HFFc6 (cell line): ENCODE data around the gene PFDN5. TPM values are rescaled to one million over a fixed set of nuclear protein-coding genes. Genes with fewer than 3 reads are reported as not detected.

ENCODE experiments used
- DNase-seq: peaks from one replicate; pipeline ENCODE4 v3.0.0-alpha.2; 2018
- H3K27ac Mint-ChIP-seq: 2 replicates; pipeline ENCODE4 v1.8.0; 2020; ENCODE audit warnings: mild to moderate bottlenecking, mixed read lengths
- H3K27me3 Mint-ChIP-seq: 2 replicates; pipeline ENCODE4 v1.8.0; 2021; ENCODE audit warnings: mild to moderate bottlenecking, moderate library complexity, mixed read lengths; ENCODE audit not compliant: insufficient read depth
- H3K36me3 Mint-ChIP-seq: 2 replicates; pipeline ENCODE4 v1.8.0; 2021; ENCODE audit warnings: low read depth, mixed read lengths
- H3K4me1 Mint-ChIP-seq: 2 replicates; pipeline ENCODE4 v1.8.0; 2020; ENCODE audit warnings: low read depth, mixed read lengths
- H3K4me3 Mint-ChIP-seq: 2 replicates; pipeline ENCODE4 v1.8.0; 2020; ENCODE audit warnings: mild to moderate bottlenecking, moderate library complexity, mixed read lengths
- H3K9me3 Mint-ChIP-seq: 2 replicates; pipeline ENCODE4 v1.8.0; 2020; ENCODE audit warnings: mild to moderate bottlenecking, mixed read lengths
- total RNA-seq, 6 experiments: library from RNA; stranded (reverse); fragmentation: NEBNext Ultra II Directional; extraction: Animal tissue kit (Norgen Biotek cat#: 25700); gene quantifications; 2 replicates in 1 of 6; 3 replicates in 5 of 6; pipeline ENCODE4 v1.2.3, GENCODE V29; 2021
- TF ChIP-seq, protein P1 (sequence below): fragments of 200-600 bp; sonication (generic); IDR thresholded peaks from 2 replicates; pipeline ENCODE4 v1.5.0; 2021; ENCODE audit warnings: antibody characterized with exemption, mild to moderate bottlenecking

The PFDN5 gene
- total RNA-seq, 6 experiments from 2014 or later: 502 to 568 (median 534) TPM

DNA sequence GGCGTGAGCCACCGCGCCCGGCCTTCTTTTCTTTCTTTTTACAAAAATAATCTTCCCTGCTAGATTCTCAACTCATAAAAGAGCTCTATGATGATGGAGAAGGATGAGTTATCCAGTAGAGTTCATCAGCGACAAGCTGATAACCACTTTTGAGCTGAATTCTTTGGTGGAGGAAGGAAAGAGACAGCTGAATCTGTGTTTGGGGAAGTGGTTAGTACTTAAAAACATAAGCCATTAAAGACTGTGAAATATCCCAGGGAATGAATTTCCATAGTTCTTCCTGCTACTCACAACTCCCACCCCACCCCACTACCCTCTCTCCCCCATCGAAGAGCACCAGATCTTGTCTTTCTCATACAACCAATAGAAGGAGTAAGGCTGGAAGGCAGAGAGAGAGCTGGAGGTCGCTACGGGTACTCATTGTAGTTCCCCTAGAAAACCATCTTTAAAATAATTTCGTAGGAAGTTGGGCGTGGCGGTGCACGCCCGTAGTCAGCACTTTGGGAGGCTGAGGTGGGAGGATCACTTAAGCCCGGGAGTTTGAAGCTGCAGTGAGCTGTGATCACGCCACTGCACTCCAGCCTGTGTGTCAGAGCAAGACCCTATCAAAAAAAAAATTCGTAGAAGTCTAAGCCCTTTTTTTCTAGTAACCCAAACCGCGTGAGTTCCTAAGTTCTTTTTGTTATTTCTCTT, 27.9 kb upstream of the PFDN5 start:
- peaks cover 8% of the 10 kb centered on the region; the same call in 1 of the 2 replicates for H3K36me3 Mint-ChIP-seq
- H3K4me3 Mint-ChIP-seq: peak overlapping the region; percentile 98
- no peak for DNase-seq
- peaks cover 2% of the 10 kb centered on the region for H3K27me3 Mint-ChIP-seq
- H3K4me1 Mint-ChIP-seq: peaks cover 41% of the 10 kb centered on the region
- TF ChIP-seq, protein P1, sequence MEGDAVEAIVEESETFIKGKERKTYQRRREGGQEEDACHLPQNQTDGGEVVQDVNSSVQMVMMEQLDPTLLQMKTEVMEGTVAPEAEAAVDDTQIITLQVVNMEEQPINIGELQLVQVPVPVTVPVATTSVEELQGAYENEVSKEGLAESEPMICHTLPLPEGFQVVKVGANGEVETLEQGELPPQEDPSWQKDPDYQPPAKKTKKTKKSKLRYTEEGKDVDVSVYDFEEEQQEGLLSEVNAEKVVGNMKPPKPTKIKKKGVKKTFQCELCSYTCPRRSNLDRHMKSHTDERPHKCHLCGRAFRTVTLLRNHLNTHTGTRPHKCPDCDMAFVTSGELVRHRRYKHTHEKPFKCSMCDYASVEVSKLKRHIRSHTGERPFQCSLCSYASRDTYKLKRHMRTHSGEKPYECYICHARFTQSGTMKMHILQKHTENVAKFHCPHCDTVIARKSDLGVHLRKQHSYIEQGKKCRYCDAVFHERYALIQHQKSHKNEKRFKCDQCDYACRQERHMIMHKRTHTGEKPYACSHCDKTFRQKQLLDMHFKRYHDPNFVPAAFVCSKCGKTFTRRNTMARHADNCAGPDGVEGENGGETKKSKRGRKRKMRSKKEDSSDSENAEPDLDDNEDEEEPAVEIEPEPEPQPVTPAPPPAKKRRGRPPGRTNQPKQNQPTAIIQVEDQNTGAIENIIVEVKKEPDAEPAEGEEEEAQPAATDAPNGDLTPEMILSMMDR: no peak
- H3K27ac Mint-ChIP-seq: peak overlapping the region; percentile 88
- no peaks in the 10 kb centered on the region for H3K9me3 Mint-ChIP-seq

DNA sequence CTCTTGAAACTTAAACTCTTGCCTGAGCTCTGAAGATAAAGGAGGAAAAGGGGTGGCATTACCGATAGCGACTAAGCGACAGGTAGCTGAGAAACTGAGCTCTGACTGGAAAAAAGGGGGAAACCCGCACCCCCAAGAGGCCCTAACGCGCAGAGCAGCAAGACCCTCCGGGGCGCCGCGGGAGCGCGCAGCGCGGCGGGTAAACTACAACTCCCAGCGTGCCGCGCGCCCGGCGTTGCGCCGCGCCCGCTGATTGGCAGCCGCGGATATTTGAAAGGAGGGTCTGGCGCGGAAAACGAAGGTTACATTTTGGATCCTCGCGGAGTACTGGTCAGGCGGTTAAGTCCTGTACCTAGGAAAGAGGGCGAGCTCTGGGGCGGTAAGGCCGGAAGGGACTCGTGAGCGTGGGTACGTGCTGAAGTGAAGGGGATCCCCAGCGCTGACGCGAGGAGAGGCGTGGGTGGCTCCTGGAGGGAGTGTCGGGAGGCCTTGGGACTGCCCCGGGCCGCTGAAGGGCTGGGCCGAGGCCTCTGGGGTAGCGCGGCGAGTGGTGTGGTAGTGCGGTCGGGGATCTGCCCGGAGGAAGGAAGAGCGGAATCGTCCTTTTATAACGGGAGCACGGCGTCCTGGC, 27.2 kb upstream of the PFDN5 start, which contains the start of gene ESPL1:
TSS of gene ESPL1 (plus strand) at position 301 of the 631 bp plus-strand sequence. CDS start 468 bp downstream, outside the sequence.
- peaks cover 2% of the 10 kb centered on the region for H3K27me3 Mint-ChIP-seq
- H3K4me1 Mint-ChIP-seq: peaks cover 41% of the 10 kb centered on the region
- peak; percentile 38 for DNase-seq
- no peaks in the 10 kb centered on the region for H3K9me3 Mint-ChIP-seq
- H3K4me3 Mint-ChIP-seq: peak within 1 kb of the TSS; percentile 98
- H3K27ac Mint-ChIP-seq: peak within 1 kb of the TSS; percentile 88
- TF ChIP-seq, protein P1: peak; percentile 39
- peaks cover 8% of the 10 kb centered on the region; the same call in 1 of the 2 replicates for H3K36me3 Mint-ChIP-seq

DNA sequence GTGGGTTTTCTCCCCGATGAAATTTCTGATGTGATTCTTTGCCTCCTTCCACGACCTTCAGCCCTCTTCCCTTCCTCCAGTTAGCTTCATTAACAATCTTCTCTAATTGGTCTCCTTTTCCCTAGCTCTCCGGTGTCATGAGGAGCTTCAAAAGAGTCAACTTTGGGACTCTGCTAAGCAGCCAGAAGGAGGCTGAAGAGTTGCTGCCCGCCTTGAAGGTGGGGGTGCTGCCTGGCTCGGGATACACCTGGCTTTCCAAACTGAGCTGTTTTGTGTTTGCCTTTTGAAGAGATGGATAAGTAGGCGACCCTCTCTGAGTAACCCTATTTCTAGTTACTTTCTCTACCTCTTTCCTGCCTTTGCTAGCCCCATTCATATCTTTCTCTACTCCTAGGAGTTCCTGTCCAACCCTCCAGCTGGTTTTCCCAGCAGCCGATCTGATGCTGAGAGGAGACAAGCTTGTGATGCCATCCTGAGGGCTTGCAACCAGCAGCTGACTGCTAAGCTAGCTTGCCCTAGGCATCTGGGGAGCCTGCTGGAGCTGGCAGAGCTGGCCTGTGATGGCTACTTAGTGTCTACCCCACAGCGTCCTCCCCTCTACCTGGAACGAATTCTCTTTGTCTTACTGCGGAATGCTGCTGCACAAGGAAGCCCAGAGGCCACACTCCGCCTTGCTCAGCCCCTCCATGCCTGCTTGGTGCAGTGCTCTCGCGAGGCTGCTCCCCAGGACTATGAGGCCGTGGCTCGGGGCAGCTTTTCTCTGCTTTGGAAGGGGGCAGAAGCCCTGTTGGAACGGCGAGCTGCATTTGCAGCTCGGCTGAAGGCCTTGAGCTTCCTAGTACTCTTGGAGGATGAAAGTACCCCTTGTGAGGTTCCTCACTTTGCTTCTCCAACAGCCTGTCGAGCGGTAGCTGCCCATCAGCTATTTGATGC, 26.4 kb upstream of the PFDN5 start:
- TF ChIP-seq, protein P1: no peak
- DNase-seq: peak; percentile 17
- H3K4me3 Mint-ChIP-seq: peak overlapping the region; percentile 98
- peaks cover 2% of the 10 kb centered on the region for H3K27me3 Mint-ChIP-seq
- H3K4me1 Mint-ChIP-seq: peaks cover 41% of the 10 kb centered on the region
- H3K27ac Mint-ChIP-seq: peak overlapping the region; percentile 88
- peaks cover 8% of the 10 kb centered on the region; the same call in 1 of the 2 replicates for H3K36me3 Mint-ChIP-seq
- H3K9me3 Mint-ChIP-seq: no peaks in the 10 kb centered on the region

DNA sequence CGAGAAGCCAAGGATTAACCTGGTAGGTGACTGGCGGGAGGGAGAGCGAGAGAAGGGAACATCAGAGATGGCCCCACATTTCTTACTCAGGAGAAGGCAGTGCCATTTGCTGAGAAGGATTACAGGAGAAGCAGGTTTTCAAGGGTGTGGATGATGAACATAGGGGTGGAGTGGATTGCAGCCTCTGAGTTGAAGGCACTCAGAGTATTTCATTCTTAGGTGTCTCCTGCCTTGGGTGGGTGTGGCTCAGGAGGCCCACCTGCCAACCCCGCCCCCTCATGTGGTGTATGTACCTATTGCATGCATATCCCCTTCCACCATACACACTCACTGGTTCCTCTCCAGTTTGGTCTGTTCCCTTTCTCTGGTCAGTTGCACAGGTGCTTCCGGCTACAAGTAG, 20.9 kb upstream of the PFDN5 start:
- H3K36me3 Mint-ChIP-seq: peaks cover 13% of the 10 kb centered on the region; the same call in 1 of the 2 replicates
- H3K4me1 Mint-ChIP-seq: peaks cover 13% of the 10 kb centered on the region
- H3K9me3 Mint-ChIP-seq: no peaks in the 10 kb centered on the region
- no peak overlapping the region for H3K27ac Mint-ChIP-seq
- TF ChIP-seq, protein P1: no peak
- H3K4me3 Mint-ChIP-seq: no peak overlapping the region
- DNase-seq: no peak
- no peaks in the 10 kb centered on the region; the same call in 1 of the 2 replicates for H3K27me3 Mint-ChIP-seq

DNA sequence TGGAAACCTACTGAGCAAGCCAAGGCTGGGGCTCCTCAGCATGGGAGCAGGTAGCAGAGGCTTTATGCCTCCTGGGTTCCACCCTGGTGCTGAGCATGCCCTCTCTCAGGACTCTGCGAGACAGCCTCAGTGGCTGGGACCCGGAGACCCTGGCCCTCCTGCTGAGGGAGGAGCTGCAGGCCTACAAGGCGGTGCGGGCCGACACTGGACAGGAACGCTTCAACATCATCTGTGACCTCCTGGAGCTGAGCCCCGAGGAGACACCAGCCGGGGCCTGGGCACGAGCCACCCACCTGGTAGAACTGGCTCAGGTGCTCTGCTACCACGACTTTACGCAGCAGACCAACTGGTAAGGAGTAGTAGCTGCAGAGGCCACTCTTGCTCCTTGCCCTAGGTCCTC, 18.8 kb upstream of the PFDN5 start:
- TF ChIP-seq, protein P1: no peak
- Mint-ChIP-seq H3K4me3 (no peak overlapping the region), H3K4me1 (no peaks in the 10 kb centered on the region), H3K27me3 (no peaks in the 10 kb centered on the region), H3K36me3 (peaks cover 10% of the 10 kb centered on the region), H3K27ac (no peak overlapping the region), H3K9me3 (no peaks in the 10 kb centered on the region)
- DNase-seq: no peak
